K562 (cell line): Measurements from ENCODE around the gene RIMKLA. TPM values are rescaled to one million over a fixed set of nuclear protein-coding genes. Genes with fewer than 3 reads are reported as not detected.
A peak's percentile ranks its signal among the peaks of the same experiment; 100 is the strongest.

Source experiments
- ELF4 ChIP-seq: fragments of 450-650 bp; formaldehyde crosslinking; IDR thresholded peaks from 2 replicates; pipeline ENCODE4 v1.4.0; 2022; ENCODE audit warnings: missing genetic modification characterization
- HDAC1 ChIP-seq, 2 experiments: fragments of 450-650 bp; IDR thresholded peaks; 2 replicates each; pipeline ENCODE4 v1.6.1; 2016 to 2017; ENCODE audit warnings: inconsistent platforms in 1 of 2, mild to moderate bottlenecking in 1 of 2, moderate library complexity in 1 of 2
- NR1H2 ChIP-seq: sonication (generic); formaldehyde crosslinking; IDR thresholded peaks from 2 replicates; pipeline ENCODE4 v1.4.0; 2020; ENCODE audit warnings: mild to moderate bottlenecking, missing genetic modification reagents
- OTX1 ChIP-seq: fragments of 450-650 bp; formaldehyde crosslinking; IDR thresholded peaks from 2 replicates; pipeline ENCODE4 v1.4.0; 2022; ENCODE audit warnings: mild to moderate bottlenecking
- PHTF2 ChIP-seq: fragments of 250-450 bp; sonication (Bioruptor Pico); IDR thresholded peaks from 2 replicates; pipeline ENCODE4 v1.5.0; 2021; ENCODE audit warnings: mild to moderate bottlenecking
- PURB ChIP-seq: sonication (generic); formaldehyde crosslinking; IDR thresholded peaks from 2 replicates; pipeline ENCODE4 v1.9.0; 2021; ENCODE audit warnings: low read depth, mild to moderate bottlenecking, missing genetic modification reagents
- TCF15 ChIP-seq: fragments of 250-450 bp; sonication (Bioruptor Pico); IDR thresholded peaks from 2 replicates; pipeline ENCODE4 v1.8.0; 2022; ENCODE audit warnings: moderate library complexity, mild to moderate bottlenecking, inconsistent platforms
- WHSC1 ChIP-seq: IDR thresholded peaks from one replicate; pipeline ENCODE4 v1.6.1; 2012; ENCODE audit warnings: low read length, control low read depth, inconsistent platforms
- ZNF57 ChIP-seq: fragments of 450-650 bp; formaldehyde crosslinking; IDR thresholded peaks from 2 replicates; pipeline ENCODE4 v1.4.0; 2020; ENCODE audit warnings: mild to moderate bottlenecking, moderate library complexity
- ZNF584 ChIP-seq: fragments of 200-800 bp; sonication (Bioruptor generic); IDR thresholded peaks from 2 replicates; pipeline ENCODE4 v1.6.1; 2016; ENCODE audit warnings: low read depth, mild to moderate bottlenecking, missing genetic modification characterization, missing compliant biosample characterization
- polyA plus RNA-seq, 8 experiments: library from polyadenylated mRNA; depleted of rRNA in 4 of 8; stranded (reverse) in 5 of 8; unstranded in 3 of 8; fragments of >200 nt; fragmentation: Nextera tagmentation in 2 of 8; fragmentation: Illumina TruSeq in 1 of 8; extraction: Ambion mirVana in 2 of 8; extraction: Trizol in 1 of 8; gene quantifications; 2 replicates each; pipeline versions ENCODE4 v1.2.1 to v1.2.3, GENCODE V29; 2011 to 2014; ENCODE audit warnings: inconsistent platforms in 1 of 8, missing spikeins in 1 of 8
- total RNA-seq, 7 experiments: library from RNA; depleted of rRNA in 6 of 7; stranded (reverse); fragments of >200 nt in 6 of 7; fragmentation: Illumina TruSeq in 2 of 7; extraction: Trizol in 2 of 7; gene quantifications; 2 replicates each; pipeline versions ENCODE4 v1.2.1 to v1.2.3, GENCODE V29; 2011 to 2021; ENCODE audit warnings: low replicate concordance in 1 of 7
- TF ChIP-seq, protein P1 (sequence below): sonication (generic); formaldehyde crosslinking; IDR thresholded peaks from 2 replicates; pipeline ENCODE4 v1.8.0; 2023; ENCODE audit warnings: missing genetic modification reagents, mild to moderate bottlenecking, borderline replicate concordance
- TF ChIP-seq, protein P2 (sequence below), 2 experiments: fragments of 450-650 bp; IDR thresholded peaks; 2 replicates each; pipeline ENCODE4 v1.6.1; 2016
- TF ChIP-seq, protein P3 (sequence below): sonication (generic); formaldehyde crosslinking; IDR thresholded peaks from 2 replicates; pipeline ENCODE4 v1.8.0; 2022; ENCODE audit warnings: mild to moderate bottlenecking, missing genetic modification reagents
- TF ChIP-seq, protein P4 (sequence below): sonication (generic); formaldehyde crosslinking; IDR thresholded peaks from 2 replicates; pipeline ENCODE4 v1.8.1; 2022; ENCODE audit warnings: missing genetic modification reagents

RIMKLA gene
- total and polyA plus RNA-seq, 9 of the 15 experiments (the other 6 are each of a cell fraction or from before 2014, with no cell fraction given) = 0.02 TPM; not detected in 8

- no peak for TF ChIP-seq ZNF584 (CRISPR knock-in tag)
- peak in 1 of 2 experiments; percentile 63; a peak in 1 of 4 replicates for TF ChIP-seq HDAC1 (IDR thresholded peaks at IDR 0.05)
- TF ChIP-seq WHSC1 = no peak
- TF ChIP-seq PURB (CRISPR knock-in tag) = no peak
- TF ChIP-seq, protein P1, sequence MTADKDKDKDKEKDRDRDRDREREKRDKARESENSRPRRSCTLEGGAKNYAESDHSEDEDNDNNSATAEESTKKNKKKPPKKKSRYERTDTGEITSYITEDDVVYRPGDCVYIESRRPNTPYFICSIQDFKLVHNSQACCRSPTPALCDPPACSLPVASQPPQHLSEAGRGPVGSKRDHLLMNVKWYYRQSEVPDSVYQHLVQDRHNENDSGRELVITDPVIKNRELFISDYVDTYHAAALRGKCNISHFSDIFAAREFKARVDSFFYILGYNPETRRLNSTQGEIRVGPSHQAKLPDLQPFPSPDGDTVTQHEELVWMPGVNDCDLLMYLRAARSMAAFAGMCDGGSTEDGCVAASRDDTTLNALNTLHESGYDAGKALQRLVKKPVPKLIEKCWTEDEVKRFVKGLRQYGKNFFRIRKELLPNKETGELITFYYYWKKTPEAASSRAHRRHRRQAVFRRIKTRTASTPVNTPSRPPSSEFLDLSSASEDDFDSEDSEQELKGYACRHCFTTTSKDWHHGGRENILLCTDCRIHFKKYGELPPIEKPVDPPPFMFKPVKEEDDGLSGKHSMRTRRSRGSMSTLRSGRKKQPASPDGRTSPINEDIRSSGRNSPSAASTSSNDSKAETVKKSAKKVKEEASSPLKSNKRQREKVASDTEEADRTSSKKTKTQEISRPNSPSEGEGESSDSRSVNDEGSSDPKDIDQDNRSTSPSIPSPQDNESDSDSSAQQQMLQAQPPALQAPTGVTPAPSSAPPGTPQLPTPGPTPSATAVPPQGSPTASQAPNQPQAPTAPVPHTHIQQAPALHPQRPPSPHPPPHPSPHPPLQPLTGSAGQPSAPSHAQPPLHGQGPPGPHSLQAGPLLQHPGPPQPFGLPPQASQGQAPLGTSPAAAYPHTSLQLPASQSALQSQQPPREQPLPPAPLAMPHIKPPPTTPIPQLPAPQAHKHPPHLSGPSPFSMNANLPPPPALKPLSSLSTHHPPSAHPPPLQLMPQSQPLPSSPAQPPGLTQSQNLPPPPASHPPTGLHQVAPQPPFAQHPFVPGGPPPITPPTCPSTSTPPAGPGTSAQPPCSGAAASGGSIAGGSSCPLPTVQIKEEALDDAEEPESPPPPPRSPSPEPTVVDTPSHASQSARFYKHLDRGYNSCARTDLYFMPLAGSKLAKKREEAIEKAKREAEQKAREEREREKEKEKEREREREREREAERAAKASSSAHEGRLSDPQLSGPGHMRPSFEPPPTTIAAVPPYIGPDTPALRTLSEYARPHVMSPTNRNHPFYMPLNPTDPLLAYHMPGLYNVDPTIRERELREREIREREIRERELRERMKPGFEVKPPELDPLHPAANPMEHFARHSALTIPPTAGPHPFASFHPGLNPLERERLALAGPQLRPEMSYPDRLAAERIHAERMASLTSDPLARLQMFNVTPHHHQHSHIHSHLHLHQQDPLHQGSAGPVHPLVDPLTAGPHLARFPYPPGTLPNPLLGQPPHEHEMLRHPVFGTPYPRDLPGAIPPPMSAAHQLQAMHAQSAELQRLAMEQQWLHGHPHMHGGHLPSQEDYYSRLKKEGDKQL = no peak
- no peak for TF ChIP-seq TCF15 (CRISPR knock-in tag)
- TF ChIP-seq, protein P2, sequence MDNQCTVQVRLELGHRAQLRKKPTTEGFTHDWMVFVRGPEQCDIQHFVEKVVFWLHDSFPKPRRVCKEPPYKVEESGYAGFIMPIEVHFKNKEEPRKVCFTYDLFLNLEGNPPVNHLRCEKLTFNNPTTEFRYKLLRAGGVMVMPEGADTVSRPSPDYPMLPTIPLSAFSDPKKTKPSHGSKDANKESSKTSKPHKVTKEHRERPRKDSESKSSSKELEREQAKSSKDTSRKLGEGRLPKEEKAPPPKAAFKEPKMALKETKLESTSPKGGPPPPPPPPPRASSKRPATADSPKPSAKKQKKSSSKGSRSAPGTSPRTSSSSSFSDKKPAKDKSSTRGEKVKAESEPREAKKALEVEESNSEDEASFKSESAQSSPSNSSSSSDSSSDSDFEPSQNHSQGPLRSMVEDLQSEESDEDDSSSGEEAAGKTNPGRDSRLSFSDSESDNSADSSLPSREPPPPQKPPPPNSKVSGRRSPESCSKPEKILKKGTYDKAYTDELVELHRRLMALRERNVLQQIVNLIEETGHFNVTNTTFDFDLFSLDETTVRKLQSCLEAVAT (IDR thresholded peaks at IDR 0.05) = no peak
- TF ChIP-seq PHTF2 (CRISPR knock-in tag) = no peak
- no peak for TF ChIP-seq ELF4
- TF ChIP-seq, protein P3, sequence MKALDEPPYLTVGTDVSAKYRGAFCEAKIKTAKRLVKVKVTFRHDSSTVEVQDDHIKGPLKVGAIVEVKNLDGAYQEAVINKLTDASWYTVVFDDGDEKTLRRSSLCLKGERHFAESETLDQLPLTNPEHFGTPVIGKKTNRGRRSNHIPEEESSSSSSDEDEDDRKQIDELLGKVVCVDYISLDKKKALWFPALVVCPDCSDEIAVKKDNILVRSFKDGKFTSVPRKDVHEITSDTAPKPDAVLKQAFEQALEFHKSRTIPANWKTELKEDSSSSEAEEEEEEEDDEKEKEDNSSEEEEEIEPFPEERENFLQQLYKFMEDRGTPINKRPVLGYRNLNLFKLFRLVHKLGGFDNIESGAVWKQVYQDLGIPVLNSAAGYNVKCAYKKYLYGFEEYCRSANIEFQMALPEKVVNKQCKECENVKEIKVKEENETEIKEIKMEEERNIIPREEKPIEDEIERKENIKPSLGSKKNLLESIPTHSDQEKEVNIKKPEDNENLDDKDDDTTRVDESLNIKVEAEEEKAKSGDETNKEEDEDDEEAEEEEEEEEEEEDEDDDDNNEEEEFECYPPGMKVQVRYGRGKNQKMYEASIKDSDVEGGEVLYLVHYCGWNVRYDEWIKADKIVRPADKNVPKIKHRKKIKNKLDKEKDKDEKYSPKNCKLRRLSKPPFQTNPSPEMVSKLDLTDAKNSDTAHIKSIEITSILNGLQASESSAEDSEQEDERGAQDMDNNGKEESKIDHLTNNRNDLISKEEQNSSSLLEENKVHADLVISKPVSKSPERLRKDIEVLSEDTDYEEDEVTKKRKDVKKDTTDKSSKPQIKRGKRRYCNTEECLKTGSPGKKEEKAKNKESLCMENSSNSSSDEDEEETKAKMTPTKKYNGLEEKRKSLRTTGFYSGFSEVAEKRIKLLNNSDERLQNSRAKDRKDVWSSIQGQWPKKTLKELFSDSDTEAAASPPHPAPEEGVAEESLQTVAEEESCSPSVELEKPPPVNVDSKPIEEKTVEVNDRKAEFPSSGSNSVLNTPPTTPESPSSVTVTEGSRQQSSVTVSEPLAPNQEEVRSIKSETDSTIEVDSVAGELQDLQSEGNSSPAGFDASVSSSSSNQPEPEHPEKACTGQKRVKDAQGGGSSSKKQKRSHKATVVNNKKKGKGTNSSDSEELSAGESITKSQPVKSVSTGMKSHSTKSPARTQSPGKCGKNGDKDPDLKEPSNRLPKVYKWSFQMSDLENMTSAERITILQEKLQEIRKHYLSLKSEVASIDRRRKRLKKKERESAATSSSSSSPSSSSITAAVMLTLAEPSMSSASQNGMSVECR (CRISPR knock-in tag) = 0 out of 2 replicates have a peak, but pooled peaks have one; percentile 42
- no peak for TF ChIP-seq ZNF57 (CRISPR knock-in tag)
- TF ChIP-seq, protein P4, sequence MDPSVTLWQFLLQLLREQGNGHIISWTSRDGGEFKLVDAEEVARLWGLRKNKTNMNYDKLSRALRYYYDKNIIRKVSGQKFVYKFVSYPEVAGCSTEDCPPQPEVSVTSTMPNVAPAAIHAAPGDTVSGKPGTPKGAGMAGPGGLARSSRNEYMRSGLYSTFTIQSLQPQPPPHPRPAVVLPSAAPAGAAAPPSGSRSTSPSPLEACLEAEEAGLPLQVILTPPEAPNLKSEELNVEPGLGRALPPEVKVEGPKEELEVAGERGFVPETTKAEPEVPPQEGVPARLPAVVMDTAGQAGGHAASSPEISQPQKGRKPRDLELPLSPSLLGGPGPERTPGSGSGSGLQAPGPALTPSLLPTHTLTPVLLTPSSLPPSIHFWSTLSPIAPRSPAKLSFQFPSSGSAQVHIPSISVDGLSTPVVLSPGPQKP (CRISPR knock-in tag) = no peak
- TF ChIP-seq OTX1 (CRISPR knock-in tag) = no peak
- no peak for TF ChIP-seq NR1H2
Observed at GRCh38 chr1:42456010-42456753, 75.6 kb downstream of the RIMKLA start, which contains the start of the genes PPCS and ZMYND12 (continued).
